DMS114 treated with DMSO at 0.1 percent for 48 hours (cell line): ENCODE measurements around the gene CXXC1.
"Not testable (repeated sequence)": the region's sequence is repeated elsewhere in the genome, so short reads cannot be mapped to it uniquely, and the experiment has no call there.

Experiments used
- DNase-seq: peaks from one replicate; lab custom pipeline; 2025; ENCODE audit not compliant: unreplicated experiment; lab: John Stamatoyannopoulos, UW

CXXC1 gene

DNA sequence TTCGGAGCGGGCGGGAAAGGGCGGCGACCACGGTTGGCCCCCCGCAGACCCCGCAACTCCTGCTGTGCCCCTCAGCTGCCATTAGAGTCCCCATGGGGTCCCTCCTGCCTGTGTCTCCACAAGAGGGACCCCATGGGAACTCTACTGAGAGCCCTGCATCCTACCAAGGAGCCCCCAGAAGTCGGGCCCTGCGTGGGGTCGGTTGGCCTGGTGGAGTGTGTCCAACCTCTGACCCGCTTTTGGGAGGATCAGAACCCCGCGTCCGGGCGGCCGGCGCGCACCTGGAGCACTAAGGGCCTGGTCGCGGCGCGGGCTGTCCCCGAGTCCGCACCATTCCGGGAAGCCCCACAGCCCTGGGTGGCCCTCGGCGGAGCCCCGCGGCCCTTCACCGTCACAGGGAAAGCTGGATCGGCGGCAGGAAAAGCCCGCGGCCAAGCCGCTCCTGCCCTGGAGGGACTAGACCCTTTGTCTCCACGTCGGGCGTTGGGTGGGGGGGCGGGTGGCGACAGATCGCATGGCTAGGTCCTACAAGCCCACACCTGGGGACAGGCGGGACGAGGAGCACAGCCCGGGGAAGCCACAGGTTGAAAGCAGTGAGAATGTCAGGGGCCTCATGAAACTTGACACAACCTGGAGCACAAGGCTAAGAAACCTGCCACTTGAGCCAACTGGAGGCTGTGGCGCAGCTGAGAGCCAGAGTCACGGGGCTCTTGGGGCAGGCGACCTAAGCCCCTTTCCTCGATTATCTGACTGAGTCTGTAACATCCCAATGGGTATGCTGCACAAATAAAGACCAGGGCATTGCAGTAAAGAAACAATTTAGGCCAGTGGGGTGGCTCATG lies 11.2 kb upstream of the CXXC1 start:
- no peak for DNase-seq

DNA sequence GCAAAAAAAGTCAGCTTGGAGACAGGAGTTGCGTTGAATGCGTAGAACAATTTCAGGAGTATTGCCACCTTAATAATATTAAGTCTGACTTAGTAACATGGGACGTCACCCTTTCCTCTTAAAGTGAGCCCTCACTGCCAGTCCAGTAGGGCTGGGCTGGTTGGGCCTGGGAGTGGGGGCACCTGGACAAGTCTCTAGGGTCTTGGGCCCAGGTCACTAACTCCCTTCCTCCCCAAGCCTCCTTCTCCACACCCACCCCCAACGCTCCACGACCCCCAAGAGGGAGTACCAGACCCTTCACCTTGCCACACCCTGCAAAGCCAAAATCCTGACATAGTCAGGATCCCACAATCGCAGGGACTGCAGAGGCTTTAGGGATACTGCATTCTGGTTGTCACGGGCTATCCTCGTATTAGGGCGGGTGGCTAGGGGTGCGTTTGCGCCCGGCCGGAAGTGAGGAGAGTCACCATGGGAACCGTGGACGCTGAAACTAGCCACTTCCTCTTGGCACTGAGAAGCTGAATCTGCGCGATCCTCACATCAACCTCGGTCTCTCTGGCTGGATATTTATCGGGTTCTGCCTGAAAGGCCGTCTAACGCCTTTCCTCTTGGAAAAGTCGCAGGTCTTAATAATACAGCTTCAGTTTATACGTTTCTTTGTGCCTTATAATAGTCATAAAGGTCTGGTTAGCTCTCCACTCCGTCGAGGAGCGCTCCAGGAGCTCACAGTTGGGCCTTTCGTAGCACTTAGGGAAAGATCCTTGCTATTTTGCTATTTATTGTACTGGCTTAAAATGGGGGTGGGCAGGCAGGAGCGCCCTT lies 10.3 kb upstream of the CXXC1 start:
- peak; percentile 53 for DNase-seq

DNA sequence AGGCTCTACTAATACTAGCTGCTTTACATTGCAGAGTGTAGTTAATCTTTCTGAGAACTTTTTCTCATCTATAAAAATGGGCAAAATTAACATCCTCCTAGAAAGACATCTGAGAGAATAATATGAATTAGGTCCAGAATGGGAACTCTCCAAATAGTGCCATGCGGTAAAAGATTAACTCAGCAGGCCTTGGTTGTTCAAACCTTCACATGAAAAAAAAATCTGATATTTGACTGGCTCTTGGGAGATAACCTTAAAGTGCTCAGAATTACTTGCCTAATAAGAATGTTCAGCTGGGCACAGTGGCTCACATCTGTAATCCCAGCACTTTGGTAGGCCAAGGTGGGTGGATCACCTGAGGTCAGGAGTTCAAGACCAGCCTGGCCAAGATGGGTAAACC lies 5.5 kb upstream of the CXXC1 start:
- no peak for DNase-seq

DNA sequence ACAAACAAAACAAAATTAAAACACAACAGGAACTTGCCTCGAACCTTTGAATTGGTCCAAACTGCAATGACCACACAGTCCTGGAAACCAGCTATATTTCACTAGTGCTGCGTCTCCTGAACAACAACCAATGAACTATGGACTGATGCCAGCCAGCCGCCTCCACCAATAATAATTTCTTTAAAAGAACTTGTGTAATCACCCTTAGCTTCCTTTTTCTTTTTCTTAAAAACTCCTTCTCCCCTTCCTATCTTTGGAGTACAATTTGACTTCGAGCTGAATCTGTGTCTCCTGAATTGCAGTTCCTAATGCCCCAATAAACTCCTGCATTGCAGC lies 1.6 kb upstream of the CXXC1 start:
- DNase-seq, result no peak

- DNase-seq, result not testable (repeated sequence)
Measured at GRCh38 chr18:50288348-50289107, 1.0 kb upstream of the CXXC1 start.

DNA sequence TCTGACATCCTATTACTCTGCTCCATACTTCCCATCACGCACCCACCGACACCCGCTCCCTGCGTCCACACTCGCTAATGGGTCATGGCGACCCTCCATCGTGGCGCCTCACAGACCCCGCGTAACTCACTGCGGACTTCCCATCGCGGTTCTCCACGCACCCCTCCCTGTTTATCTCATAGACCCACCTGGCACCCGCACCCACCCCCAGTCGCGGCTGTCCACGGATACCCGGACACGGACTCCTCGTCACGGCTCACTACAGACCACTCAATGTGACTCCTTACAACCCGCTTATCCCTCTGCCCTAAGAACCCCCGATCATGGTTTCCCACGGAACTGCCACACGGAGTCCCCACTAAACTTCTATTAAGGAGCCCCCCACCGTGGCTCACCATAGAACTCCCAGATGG lies 458 bp downstream of the CXXC1 start:
- DNase-seq, result no peak

GRCh38 chr18:50286391-50287027 lies 983 bp downstream of the CXXC1 start:
- no peak for DNase-seq

DNA sequence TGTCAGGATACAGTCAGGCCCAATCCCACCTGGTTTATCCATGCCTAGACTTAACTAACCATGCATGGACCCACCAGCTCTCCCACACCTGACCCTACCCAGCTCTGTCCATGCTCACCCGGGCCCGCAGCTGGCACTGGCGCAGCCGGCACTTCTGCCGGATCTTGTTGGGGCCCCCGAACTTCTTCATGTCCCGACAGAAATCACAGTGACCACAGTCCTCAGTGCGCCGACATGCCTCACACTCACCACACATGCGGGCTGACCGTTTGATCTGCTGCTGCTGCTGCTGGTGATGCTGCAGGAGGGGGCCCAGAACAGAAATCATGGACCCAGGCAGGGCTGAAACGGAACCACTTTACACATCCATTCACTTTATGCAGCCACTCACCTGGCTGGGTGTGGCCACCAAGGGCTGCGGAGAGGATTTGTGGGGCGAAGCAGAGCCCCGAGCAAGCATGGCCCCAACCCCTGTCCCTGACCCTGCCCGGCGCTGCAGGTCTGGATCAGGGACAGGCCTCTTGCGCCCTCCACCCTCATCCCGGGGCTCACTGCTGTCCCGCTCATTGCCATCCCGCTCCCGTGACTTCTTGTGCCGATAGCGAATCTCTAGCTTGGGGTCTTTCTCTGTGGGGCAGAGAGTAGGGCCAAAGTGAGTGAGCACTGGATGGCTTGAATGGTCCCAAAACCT lies 1.7 kb downstream of the CXXC1 start:
- DNase-seq, result no peak

GRCh38 chr18:50285071-50285470 lies 2.4 kb downstream of the CXXC1 start:
- DNase-seq, result no peak

DNA sequence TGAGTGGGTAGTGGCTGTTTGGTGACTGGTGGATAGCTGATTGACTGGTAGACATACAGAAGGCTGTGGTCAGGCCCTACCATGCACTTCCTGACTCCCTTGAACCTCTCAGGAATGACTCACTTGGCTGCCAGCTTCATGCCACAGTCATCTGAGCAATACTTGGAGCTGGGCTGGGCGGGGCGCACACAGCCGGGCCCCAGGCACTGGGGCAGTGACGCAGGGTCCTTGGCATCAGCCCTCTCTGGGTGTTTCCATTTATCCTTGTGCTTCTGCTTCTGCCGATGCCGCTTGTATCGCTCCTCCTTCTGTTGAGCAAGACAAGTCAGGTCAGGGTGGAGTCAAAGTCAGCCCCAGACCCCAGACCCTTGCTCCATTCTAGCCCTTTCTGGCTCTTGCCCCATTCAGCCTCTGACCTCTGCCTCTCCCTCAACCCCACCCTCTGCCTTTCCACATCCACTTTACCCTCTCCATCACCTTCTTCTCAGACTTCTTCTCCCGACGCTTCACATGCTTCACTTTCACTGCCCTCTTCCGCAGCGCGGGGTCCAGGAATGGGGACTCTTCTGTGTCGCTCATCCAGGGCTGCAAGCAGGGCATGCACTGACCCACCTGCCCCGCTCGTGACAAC lies 3.1 kb downstream of the CXXC1 start:
- no peak for DNase-seq

- DNase-seq, result no peak
Measured at GRCh38 chr18:50283469-50284209, 3.9 kb downstream of the CXXC1 start.

- no peak for DNase-seq
Measured at GRCh38 chr18:50282521-50283335, 4.8 kb downstream of the CXXC1 start.

DNA sequence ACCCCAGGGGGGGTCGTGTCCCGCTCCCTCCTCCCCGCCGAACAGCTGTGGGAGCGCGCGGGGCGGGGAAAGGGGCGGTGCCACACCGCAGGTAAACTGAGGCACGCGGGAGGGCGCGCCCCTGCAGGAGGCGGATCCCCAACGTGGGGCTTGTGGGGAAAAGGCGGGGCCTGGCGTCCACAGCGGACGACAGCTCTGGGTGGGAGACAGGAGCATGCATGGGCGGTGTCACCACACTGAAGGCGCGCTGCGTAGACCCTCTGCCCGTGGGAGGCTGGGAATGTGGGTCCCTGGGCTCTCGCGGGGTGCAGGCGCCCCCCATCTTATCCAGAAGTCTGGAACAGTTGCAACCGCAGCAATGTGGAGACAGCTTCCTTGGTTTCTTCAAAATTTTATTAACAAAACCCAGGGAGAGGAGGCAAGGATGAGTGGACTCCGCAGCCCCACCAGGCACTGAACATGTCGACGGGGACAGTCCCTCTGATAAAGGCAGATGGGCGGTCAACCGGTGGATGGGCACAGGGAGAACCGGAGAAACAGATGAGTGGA lies 5.4 kb downstream of the CXXC1 start:
- no peak for DNase-seq

- peak; percentile 82 for DNase-seq
Measured at GRCh38 chr18:50281295-50281971, 6.1 kb downstream of the CXXC1 start, which contains the start of gene MBD1. TSS of gene MBD1 (minus strand) at chr18:50281523. CDS start at chr18:50279992, 1,531 bp downstream.

GRCh38 chr18:50280707-50281294 lies 6.7 kb downstream of the CXXC1 start:
- DNase-seq, result no peak

DNA sequence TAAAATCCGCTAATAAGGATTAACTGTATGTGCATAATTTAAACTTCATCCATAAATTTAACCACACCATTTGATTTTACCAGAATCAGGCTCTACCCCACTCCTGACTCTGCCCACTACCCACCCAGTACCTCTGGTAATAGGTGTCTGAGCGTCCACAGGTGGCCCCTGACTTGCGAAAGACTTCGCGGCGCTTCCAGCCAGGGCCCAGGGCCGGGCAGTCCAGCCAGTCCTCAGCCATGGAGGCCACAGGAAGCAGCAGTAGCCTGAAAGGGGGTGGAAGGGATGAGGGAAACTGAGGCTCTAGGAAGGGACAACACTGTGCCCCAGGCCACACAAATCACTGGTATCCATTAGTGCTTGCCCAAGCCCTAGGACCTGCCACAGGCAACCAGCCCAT lies 7.7 kb downstream of the CXXC1 start:
- no peak for DNase-seq

GRCh38 chr18:50277942-50278341 lies 9.6 kb downstream of the CXXC1 start:
- DNase-seq, result no peak
